HepG2 (cell line): Measurements from ENCODE around the gene SFXN5. TPM values are rescaled to one million over a fixed set of nuclear protein-coding genes. Genes with fewer than 3 reads are reported as not detected.

Experiments used
- CBX2 ChIP-seq, 2 experiments: fragments of 200-600 bp in 1 of 2; sonication (generic); formaldehyde crosslinking in 1 of 2; IDR thresholded peaks; 2 replicates each; pipeline versions ENCODE4 v1.7.0 to v1.8.1; 2018 to 2022; ENCODE audit warnings: low read depth in 2 of 2, low read length in 1 of 2, mild to moderate bottlenecking in 1 of 2, missing genetic modification reagents in 1 of 2
- FUBP1 ChIP-seq: sonication (generic); formaldehyde crosslinking; IDR thresholded peaks from 2 replicates; pipeline ENCODE4 v1.5.1; 2020; ENCODE audit warnings: missing genetic modification reagents, mild to moderate bottlenecking, borderline replicate concordance
- MTA1 ChIP-seq: sonication (generic); formaldehyde crosslinking; IDR thresholded peaks from 2 replicates; pipeline ENCODE4 v1.4.0; 2020; ENCODE audit warnings: missing genetic modification reagents, mild to moderate bottlenecking, borderline replicate concordance
- RXRB ChIP-seq: IDR thresholded peaks from 2 replicates; pipeline ENCODE4 v1.6.1; 2016; ENCODE audit warnings: borderline replicate concordance, missing genetic modification reagents, missing compliant biosample characterization
- TGIF2 ChIP-seq: IDR thresholded peaks from 2 replicates; pipeline ENCODE4 v1.6.1; 2016; ENCODE audit warnings: control low read depth, missing compliant biosample characterization
- ZNF816 ChIP-seq: sonication (generic); formaldehyde crosslinking; IDR thresholded peaks from 2 replicates; pipeline ENCODE4 v1.8.0; 2022; ENCODE audit warnings: missing genetic modification reagents, mild to moderate bottlenecking, borderline replicate concordance
- polyA plus RNA-seq, 8 experiments: library from polyadenylated mRNA; depleted of rRNA in 3 of 8; stranded (reverse) in 7 of 8; unstranded in 1 of 8; fragments of >200 nt; fragmentation: Illumina TruSeq in 4 of 8; extraction: Trizol in 4 of 8; gene quantifications; 2 replicates each; pipeline versions ENCODE4 v1.2.1 to v1.2.3, GENCODE V29; 2011 to 2016; ENCODE audit warnings: low read depth in 4 of 8, missing spikeins in 1 of 8, mixed read lengths in 1 of 8; ENCODE audit not compliant: insufficient read depth in 1 of 8
- total RNA-seq, 5 experiments: library from RNA; depleted of rRNA; stranded (reverse); fragments of >200 nt; fragmentation: Illumina TruSeq; extraction: Trizol; gene quantifications; 2 replicates each; pipeline ENCODE4 v1.2.3, GENCODE V29; 2016; ENCODE audit warnings: low read depth in 1 of 5
- TF ChIP-seq, protein P1 (sequence below): sonication (generic); formaldehyde crosslinking; IDR thresholded peaks from one replicate; pipeline ENCODE4 v1.5.1; 2020; ENCODE audit warnings: mild to moderate bottlenecking, missing genetic modification reagents; ENCODE audit errors: not compliant biosample characterization
- TF ChIP-seq, protein P2 (sequence below): sonication (generic); formaldehyde crosslinking; IDR thresholded peaks from 2 replicates; pipeline ENCODE4 v1.4.0; 2020; ENCODE audit warnings: missing genetic modification reagents

Gene SFXN5
- total and polyA plus RNA-seq, 2 of the 13 experiments (the other 11 are each of a cell fraction or from before 2014, with no cell fraction given): 34.9 to 37.4 TPM

- TF ChIP-seq, protein P1, sequence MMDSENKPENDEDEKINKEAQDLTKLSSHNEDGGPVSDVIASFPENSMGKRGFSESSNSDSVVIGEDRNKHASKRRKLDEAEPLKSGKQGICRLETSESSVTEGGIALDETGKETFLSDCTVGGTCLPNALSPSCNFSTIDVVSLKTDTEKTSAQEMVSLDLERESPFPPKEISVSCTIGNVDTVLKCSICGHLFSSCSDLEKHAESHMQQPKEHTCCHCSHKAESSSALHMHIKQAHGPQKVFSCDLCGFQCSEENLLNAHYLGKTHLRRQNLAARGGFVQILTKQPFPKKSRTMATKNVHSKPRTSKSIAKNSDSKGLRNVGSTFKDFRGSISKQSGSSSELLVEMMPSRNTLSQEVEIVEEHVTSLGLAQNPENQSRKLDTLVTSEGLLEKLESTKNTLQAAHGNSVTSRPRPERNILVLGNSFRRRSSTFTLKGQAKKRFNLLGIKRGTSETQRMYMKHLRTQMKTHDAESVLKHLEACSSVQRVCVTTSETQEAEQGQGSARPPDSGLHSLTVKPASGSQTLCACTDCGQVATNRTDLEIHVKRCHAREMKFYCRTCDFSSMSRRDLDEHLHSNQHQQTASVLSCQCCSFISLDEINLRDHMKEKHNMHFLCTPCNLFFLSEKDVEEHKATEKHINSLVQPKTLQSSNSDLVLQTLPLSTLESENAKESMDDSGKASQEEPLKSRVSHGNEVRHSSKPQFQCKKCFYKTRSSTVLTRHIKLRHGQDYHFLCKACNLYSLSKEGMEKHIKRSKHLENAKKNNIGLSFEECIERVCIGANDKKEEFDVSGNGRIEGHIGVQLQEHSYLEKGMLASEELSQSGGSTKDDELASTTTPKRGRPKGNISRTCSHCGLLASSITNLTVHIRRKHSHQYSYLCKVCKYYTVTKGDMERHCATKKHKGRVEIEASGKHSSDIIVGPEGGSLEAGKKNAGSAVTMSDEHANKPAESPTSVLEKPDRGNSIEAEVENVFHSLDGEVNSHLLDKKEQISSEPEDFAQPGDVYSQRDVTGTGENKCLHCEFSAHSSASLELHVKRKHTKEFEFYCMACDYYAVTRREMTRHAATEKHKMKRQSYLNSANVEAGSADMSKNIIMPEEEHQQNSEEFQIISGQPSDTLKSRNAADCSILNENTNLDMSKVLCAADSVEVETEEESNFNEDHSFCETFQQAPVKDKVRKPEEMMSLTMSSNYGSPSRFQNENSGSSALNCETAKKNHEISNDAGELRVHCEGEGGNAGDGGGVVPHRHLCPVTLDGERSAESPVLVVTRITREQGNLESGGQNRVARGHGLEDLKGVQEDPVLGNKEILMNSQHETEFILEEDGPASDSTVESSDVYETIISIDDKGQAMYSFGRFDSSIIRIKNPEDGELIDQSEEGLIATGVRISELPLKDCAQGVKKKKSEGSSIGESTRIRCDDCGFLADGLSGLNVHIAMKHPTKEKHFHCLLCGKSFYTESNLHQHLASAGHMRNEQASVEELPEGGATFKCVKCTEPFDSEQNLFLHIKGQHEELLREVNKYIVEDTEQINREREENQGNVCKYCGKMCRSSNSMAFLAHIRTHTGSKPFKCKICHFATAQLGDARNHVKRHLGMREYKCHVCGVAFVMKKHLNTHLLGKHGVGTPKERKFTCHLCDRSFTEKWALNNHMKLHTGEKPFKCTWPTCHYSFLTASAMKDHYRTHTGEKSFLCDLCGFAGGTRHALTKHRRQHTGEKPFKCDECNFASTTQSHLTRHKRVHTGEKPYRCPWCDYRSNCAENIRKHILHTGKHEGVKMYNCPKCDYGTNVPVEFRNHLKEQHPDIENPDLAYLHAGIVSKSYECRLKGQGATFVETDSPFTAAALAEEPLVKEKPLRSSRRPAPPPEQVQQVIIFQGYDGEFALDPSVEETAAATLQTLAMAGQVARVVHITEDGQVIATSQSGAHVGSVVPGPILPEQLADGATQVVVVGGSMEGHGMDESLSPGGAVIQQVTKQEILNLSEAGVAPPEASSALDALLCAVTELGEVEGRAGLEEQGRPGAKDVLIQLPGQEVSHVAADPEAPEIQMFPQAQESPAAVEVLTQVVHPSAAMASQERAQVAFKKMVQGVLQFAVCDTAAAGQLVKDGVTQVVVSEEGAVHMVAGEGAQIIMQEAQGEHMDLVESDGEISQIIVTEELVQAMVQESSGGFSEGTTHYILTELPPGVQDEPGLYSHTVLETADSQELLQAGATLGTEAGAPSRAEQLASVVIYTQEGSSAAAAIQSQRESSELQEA (CRISPR knock-in tag): no peak
- peak; percentile 34; the same call in 1 of the 2 replicates for TF ChIP-seq RXRB (CRISPR knock-in tag)
- peak; percentile 75; the same call in 1 of the 2 replicates for TF ChIP-seq MTA1 (CRISPR knock-in tag)
- TF ChIP-seq, protein P2, sequence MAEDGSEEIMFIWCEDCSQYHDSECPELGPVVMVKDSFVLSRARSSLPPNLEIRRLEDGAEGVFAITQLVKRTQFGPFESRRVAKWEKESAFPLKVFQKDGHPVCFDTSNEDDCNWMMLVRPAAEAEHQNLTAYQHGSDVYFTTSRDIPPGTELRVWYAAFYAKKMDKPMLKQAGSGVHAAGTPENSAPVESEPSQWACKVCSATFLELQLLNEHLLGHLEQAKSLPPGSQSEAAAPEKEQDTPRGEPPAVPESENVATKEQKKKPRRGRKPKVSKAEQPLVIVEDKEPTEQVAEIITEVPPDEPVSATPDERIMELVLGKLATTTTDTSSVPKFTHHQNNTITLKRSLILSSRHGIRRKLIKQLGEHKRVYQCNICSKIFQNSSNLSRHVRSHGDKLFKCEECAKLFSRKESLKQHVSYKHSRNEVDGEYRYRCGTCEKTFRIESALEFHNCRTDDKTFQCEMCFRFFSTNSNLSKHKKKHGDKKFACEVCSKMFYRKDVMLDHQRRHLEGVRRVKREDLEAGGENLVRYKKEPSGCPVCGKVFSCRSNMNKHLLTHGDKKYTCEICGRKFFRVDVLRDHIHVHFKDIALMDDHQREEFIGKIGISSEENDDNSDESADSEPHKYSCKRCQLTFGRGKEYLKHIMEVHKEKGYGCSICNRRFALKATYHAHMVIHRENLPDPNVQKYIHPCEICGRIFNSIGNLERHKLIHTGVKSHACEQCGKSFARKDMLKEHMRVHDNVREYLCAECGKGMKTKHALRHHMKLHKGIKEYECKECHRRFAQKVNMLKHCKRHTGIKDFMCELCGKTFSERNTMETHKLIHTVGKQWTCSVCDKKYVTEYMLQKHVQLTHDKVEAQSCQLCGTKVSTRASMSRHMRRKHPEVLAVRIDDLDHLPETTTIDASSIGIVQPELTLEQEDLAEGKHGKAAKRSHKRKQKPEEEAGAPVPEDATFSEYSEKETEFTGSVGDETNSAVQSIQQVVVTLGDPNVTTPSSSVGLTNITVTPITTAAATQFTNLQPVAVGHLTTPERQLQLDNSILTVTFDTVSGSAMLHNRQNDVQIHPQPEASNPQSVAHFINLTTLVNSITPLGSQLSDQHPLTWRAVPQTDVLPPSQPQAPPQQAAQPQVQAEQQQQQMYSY (CRISPR knock-in tag): peak; percentile 100
- no peak for TF ChIP-seq ZNF816 (CRISPR knock-in tag)
- no peak for TF ChIP-seq CBX2 (IDR thresholded peaks at IDR 0.05; ENCODE audit: low read depth, low read length)
- TF ChIP-seq CBX2 (CRISPR knock-in tag; IDR thresholded peaks at IDR 0.05; ENCODE audit: low read depth): peak; percentile 98
- no peak for TF ChIP-seq FUBP1 (CRISPR knock-in tag)
- peak; percentile 45; the same call in 1 of the 2 replicates for TF ChIP-seq TGIF2
Measured at GRCh38 chr2:72915907-72916742, 155.4 kb downstream of the SFXN5 start (continued).
